NCI-H146 (cell line): Measurements from ENCODE around the gene BPIFA1.

Source experiments
- DNase-seq: peaks from one replicate; lab custom pipeline; 2025; lab: John Stamatoyannopoulos, UW

Gene BPIFA1

GRCh38 chr20:33277471-33278441 lies 42.0 kb downstream of the BPIFA1 start:
- DNase-seq, result no peak

- no peak for DNase-seq
Observed at GRCh38 chr20:33278700-33279099, 42.9 kb downstream of the BPIFA1 start.

GRCh38 chr20:33279261-33279910 lies 43.6 kb downstream of the BPIFA1 start:
- DNase-seq, result no peak

DNA sequence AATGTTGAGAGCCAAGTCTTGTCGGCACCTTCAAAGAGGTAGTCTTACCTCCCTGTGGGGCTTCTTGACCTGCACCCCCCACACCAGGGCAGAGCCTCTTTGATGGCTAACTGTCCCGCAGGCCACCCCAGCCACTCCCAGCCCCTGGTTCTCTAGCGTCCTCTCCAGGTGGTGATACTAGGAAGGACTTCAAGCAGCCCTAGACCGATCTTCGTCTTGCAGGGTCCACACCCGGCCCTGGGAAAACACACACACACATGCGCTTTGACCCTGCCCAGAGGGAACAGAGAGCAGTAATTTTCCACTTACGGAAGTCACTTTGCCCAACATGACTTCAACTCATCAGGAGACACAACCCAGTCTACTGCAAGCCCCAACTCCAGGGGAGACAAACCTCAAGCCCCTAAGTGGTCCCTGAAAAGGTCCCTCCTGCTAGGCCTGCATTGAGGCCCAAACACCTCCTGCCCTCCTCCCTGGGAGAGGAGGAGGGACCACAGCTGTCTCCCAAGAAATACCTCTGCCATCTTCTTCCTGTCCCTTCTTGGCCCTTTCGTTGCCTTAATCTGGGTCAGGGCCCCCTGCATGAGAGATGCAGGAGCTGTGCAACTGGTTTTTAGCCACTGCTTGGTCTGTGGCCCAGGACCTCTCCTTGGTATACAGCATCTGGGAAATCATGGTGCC lies 44.3 kb downstream of the BPIFA1 start:
- no peak for DNase-seq

DNA sequence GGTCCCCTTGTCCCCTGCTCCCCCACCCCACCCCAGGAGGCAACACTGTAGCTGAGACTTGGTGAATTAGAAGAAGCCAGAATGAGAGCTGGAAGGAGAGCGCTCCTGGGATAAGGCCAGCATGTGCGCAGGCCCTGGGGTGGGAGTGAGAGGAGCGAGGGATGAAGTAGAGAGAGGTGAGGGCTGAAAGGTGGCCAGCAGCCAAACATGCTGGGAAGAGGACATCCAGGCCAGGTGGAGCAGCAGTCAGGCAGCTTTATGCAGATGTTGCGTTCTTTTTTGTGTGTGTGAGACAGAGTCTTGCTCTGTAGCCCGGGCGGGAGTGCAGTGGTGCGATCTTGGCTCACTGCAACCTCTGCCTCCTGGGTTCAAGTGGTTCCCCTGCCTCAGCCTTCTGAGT lies 45.0 kb downstream of the BPIFA1 start:
- DNase-seq, result no peak

- DNase-seq, result no peak
Observed at GRCh38 chr20:33281550-33282146, 45.9 kb downstream of the BPIFA1 start.

GRCh38 chr20:33282196-33282934 lies 46.6 kb downstream of the BPIFA1 start:
- no peak for DNase-seq

DNA sequence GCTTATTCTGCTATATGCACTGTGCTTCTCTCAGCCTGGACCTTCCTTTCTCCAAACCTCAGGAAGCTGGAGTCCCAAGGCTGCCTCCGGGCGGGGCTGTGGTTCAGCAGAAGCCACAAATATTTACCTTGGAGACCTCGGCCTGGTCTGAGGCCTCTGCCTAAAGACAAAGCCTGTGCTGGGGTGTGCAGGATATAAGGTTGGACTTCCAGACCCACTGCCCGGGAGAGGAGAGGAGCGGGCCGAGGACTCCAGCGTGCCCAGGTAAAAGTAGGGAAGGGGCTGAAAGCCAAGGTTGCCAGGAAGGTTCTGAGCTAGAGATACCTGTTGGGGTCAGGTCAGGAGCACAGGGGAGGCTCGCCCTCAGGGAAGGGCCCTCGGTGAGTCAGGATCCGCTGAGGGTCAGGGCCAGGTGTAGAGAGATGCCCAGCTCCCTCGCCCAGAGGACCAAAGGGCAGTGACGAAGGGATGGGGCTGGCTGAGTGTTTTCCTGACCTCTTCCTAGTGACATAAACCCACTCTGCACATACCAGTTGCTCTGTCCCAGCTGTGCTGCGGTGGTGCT lies 47.3 kb downstream of the BPIFA1 start, which contains the start of gene BPIFB1:
Gene BPIFB1, plus strand, starts transcription at position 224 of the 565 bp plus-strand sequence. CDS start 2,860 bp downstream, outside the sequence.
- DNase-seq, result no peak

GRCh38 chr20:33284284-33284683 lies 48.5 kb downstream of the BPIFA1 start:
- no peak for DNase-seq

DNA sequence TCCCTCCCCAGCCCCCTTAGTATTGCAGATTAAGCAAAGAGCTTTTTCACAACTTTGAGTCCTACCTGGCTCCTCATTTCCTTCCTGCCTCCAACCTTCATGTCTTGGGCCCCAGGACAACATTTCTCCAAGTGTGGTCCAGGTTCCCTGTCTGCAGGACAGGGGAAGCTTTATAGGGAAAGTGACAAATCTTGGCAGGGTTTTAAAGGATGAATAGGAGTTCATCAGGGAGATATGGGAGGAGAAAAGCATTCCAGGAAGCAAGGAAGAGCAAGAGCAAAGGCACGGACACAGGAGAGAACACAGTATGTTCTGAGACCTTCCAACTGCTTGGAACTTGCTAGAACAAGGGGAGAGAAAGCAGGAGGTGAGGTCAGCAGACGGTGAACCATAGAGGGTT lies 49.1 kb downstream of the BPIFA1 start:
- no peak for DNase-seq

- no peak for DNase-seq
Observed at GRCh38 chr20:33285861-33286495, 50.2 kb downstream of the BPIFA1 start.

- no peak for DNase-seq
Observed at GRCh38 chr20:33287884-33288283, 52.1 kb downstream of the BPIFA1 start.

- DNase-seq, result no peak
Observed at GRCh38 chr20:33290852-33291251, 55.1 kb downstream of the BPIFA1 start.

- no peak for DNase-seq
Observed at GRCh38 chr20:33291416-33291815, 55.6 kb downstream of the BPIFA1 start.

GRCh38 chr20:33291830-33292355 lies 56.1 kb downstream of the BPIFA1 start:
- DNase-seq, result peak; percentile 44
